Subcutaneous abdominal adipose tissue (tissue), 5 donors: ENCODE results near the gene IMPACT.

Source experiments
- H3K27ac ChIP-seq: one replicate; pipeline ENCODE4 v1.7.0; 2013; ENCODE audit warnings: low read depth, mild to moderate bottlenecking, inconsistent platforms, low read length, moderate library complexity
- H3K27me3 ChIP-seq, 5 donors: one replicate each; pipeline ENCODE4 v1.7.0; 2013; ENCODE audit warnings: low read length in 5 of 5, inconsistent platforms in 1 of 5; ENCODE audit not compliant: control insufficient read depth in 5 of 5, insufficient read depth in 4 of 5
- H3K36me3 ChIP-seq, 5 donors: one replicate each; pipeline ENCODE4 v1.7.0; 2013; ENCODE audit warnings: low read length in 5 of 5; ENCODE audit not compliant: control insufficient read depth in 5 of 5, insufficient read depth in 5 of 5
- H3K4me1 ChIP-seq, 5 donors: one replicate each; pipeline ENCODE4 v1.7.0; 2013; ENCODE audit warnings: low read length in 5 of 5, mild to moderate bottlenecking in 3 of 5, moderate library complexity in 1 of 5; ENCODE audit not compliant: control insufficient read depth in 5 of 5, insufficient read depth in 5 of 5
- H3K4me3 ChIP-seq, 5 donors: one replicate each; pipeline ENCODE4 v1.7.0; 2013; ENCODE audit warnings: low read length in 5 of 5, low read depth in 1 of 5
- H3K9ac ChIP-seq, 5 donors: one replicate each; pipeline ENCODE4 v1.7.0; 2013; ENCODE audit warnings: low read length in 5 of 5, mild to moderate bottlenecking in 4 of 5, moderate library complexity in 3 of 5
- H3K9me3 ChIP-seq, 5 donors: one replicate each; pipeline ENCODE4 v1.7.0; 2013; ENCODE audit warnings: low read length in 5 of 5; ENCODE audit not compliant: control insufficient read depth in 5 of 5
- donor health status: healthy.
- donor health status: healthy.
- donor health status: healthy.
- donor health status: healthy.
- donor health status: healthy.

IMPACT gene

DNA sequence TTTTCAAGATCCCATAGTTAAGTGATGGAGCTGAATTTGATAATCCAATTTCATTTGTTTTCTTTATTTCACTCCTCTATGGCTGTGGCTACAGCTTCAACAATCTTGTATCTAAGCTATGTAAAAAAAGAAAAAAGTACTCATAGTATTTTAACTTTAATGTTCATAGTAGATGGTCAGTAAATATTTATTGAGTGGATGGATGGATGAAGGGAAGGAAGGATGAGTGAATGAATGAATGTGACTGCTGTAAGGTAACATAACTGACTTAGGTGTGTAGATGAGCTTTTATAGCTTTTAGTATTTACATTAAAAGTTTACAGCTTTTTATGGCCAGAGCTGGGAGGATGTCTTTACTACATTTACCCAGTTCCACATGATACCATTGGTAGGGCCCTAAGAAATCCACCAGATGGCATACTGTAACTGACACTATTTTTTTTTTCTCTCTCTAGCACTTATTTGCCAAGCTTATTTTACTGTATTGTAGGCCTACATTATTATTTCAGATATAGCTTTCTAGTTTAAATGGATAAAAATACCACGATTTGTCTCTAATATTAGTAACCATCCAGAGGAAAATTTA is 20.6 kb downstream of the IMPACT start:
- H3K36me3 ChIP-seq = peaks cover 49 to 78% (median 62%) of the 10 kb centered on the region in 5 donors
- H3K4me3 ChIP-seq = no peak overlapping the region
- H3K27me3 ChIP-seq = no peaks in the 10 kb centered on the region
- no peaks in the 10 kb centered on the region for H3K4me1 ChIP-seq
- H3K27ac ChIP-seq = no peak overlapping the region
- H3K9me3 ChIP-seq = no peaks in the 10 kb centered on the region
- H3K9ac ChIP-seq = peak overlapping the region in 1 of 5 donors; percentile 16

DNA sequence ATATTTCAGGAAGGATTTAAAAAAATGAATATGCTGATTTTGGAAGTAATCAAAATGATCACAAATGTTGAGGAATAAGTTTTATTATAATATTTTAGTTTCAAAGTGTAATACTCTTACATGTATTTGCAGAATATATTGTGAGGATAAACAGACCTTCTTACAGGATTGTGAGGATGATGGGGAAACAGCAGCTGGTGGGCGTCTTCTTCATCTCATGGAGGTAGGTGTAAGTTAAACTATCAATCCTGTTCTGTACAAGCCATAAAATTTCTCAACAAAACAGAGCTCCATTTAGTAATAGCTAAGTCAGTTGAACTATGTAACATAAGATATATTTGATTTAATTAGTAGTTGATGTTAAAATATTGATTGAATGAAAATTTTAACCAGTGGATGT is 21.5 kb downstream of the IMPACT start:
- no peak overlapping the region for H3K27ac ChIP-seq
- H3K9me3 ChIP-seq = no peaks in the 10 kb centered on the region
- H3K36me3 ChIP-seq = peaks cover 45 to 75% (median 62%) of the 10 kb centered on the region in 5 donors
- H3K4me3 ChIP-seq = no peak overlapping the region
- no peaks in the 10 kb centered on the region for H3K4me1 ChIP-seq
- no peak overlapping the region for H3K9ac ChIP-seq
- H3K27me3 ChIP-seq = no peaks in the 10 kb centered on the region

- no peak overlapping the region for H3K27ac ChIP-seq
- no peaks in the 10 kb centered on the region for H3K9me3 ChIP-seq
- no peaks in the 10 kb centered on the region for H3K4me1 ChIP-seq
- H3K36me3 ChIP-seq = peaks cover 3 to 11% (median 4%) of the 10 kb centered on the region in 5 donors
- no peak overlapping the region for H3K9ac ChIP-seq
- no peak overlapping the region for H3K4me3 ChIP-seq
- H3K27me3 ChIP-seq = no peaks in the 10 kb centered on the region
Observed at GRCh38 chr18:24456549-24456948, 30.1 kb downstream of the IMPACT start.

GRCh38 chr18:24459772-24460171 is 33.3 kb downstream of the IMPACT start:
- Histone ChIP-seq H3K9ac (no peak overlapping the region), H3K4me1 (no peaks in the 10 kb centered on the region), H3K27ac (no peak overlapping the region), H3K9me3 (no peaks in the 10 kb centered on the region), H3K4me3 (no peak overlapping the region), H3K36me3 (peaks cover 0 to 6% (median under 1%) of the 10 kb centered on the region in 5 donors), H3K27me3 (no peaks in the 10 kb centered on the region)

DNA sequence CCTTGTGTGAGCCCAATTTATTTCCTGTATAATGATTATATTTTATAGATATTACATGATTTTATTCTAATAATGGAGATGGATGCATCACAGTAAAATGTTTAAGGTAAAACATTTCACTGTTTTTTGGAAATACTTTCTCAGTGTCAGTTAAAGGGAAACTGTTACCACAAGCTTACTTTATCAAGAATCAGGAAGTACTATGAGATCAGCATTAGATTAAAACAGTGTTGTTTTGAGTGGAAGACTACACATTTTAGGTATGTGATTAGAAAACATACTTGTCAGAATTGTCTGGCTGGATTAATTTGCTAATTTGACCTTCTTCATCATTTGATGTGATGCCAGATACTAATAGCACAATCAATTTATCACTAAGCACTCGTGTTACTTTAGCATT is 33.9 kb downstream of the IMPACT start, which contains the start of gene HRH4:
Gene HRH4, plus strand, starts transcription at position 250 of the 400 bp plus-strand sequence. Its CDS starts 92 bp downstream, at position 342.
- Histone ChIP-seq H3K36me3 (peaks cover 0 to 4% (median 0%) of the 10 kb centered on the region in 5 donors), H3K27me3 (no peaks in the 10 kb centered on the region), H3K4me3 (no peak within 1 kb of the TSS), H3K9me3 (no peaks in the 10 kb centered on the region), H3K27ac (no peak within 1 kb of the TSS), H3K9ac (no peak within 1 kb of the TSS), H3K4me1 (no peaks in the 10 kb centered on the region)

GRCh38 chr18:24461996-24462395 is 35.5 kb downstream of the IMPACT start:
- Histone ChIP-seq H3K4me1 (no peaks in the 10 kb centered on the region), H3K4me3 (no peak overlapping the region), H3K36me3 (peaks cover 0 to 4% (median 0%) of the 10 kb centered on the region in 5 donors), H3K27ac (no peak overlapping the region), H3K9me3 (no peaks in the 10 kb centered on the region), H3K9ac (no peak overlapping the region), H3K27me3 (no peaks in the 10 kb centered on the region)

DNA sequence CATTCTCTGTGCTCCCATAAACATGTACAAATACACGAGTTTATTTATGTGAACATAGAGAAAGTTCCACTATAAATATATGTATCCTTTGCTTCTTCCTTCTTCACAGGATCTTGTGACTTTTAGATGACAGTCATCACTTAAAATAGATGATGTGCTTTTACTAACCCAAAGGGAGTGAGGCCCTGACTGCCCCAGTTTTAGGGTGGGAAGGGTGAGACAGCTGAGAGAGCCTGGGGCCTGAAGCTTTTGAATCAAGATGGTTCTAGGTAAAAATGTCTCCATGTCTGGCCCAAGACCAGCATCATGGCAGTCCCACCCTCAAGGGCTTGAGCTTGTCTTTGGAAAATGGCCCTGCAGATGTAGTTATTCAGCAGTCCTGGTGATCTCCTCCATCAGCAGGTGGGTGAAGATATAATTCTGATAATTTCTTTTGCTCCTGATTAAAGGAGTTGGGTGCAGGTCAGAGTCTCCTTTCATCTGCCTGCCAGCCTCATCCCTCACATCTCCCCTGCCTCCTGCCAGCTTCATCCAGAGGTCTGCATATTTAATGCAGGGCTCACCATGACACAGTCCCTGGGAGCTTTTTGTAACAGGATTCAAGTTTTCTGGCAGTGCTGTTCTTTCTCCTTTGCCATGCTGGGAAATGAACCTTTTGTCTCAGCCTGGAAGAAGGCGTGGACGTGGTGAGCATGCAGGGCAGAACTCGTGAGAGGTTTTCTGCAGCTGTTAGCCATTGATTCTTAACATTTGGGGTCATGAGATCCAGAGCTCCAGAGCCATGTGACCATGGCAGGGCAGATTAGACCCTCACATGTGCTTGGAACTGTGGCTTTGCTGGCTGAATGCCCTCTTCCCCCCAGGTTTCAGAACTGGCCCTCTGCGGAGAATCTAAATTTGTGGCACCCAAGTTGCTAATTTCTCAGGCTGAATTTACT is 36.6 kb downstream of the IMPACT start:
- no peak overlapping the region for H3K4me3 ChIP-seq
- no peaks in the 10 kb centered on the region for H3K4me1 ChIP-seq
- H3K27ac ChIP-seq = no peak overlapping the region
- H3K9me3 ChIP-seq = no peaks in the 10 kb centered on the region
- H3K36me3 ChIP-seq = peaks cover 0 to 4% (median 0%) of the 10 kb centered on the region in 5 donors
- H3K27me3 ChIP-seq = no peaks in the 10 kb centered on the region
- H3K9ac ChIP-seq = no peak overlapping the region

DNA sequence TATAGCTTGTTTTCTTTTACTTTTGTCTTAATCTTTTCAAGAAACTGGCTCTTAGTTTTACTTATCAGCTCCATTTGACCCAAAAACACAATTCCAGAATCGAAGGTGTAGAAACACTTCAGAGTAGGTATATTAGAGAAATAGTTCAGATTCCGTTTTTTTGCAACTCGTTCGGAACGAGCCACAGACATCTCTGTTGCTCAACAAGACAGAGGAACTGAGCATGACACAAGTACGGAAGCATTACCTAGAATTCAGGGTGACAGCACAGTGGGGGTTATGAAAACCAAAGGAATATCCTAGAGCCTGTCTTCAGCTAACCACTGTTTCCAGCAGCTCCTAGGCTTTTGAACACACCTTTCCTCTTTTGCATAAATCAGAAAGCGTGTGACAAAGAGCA is 39.0 kb downstream of the IMPACT start:
- Histone ChIP-seq H3K4me3 (no peak overlapping the region), H3K27ac (no peak overlapping the region), H3K36me3 (peaks cover 0 to 2% (median 0%) of the 10 kb centered on the region in 5 donors), H3K4me1 (no peaks in the 10 kb centered on the region), H3K27me3 (no peaks in the 10 kb centered on the region), H3K9ac (no peak overlapping the region), H3K9me3 (no peaks in the 10 kb centered on the region)

DNA sequence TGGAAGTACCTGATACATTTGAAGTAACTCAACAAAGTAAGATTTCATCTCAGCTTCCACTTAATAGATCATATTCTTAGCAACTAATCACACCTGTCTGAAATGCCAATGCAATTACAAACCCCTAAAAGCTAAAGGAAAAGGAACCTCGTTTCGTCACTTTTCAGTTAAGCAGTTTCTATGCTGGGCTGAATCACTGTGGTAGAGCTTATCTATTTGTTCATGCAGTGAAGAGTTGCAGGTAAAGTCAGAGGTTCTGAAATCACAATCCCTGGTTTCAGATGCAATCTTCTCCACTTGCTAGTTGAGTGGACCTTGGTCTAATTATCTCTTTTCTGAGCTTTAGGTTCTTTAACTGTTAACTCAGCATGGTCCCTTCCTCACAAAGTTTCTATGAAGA is 40.3 kb downstream of the IMPACT start:
- Histone ChIP-seq H3K36me3 (no peaks in the 10 kb centered on the region), H3K27me3 (no peaks in the 10 kb centered on the region), H3K9me3 (no peaks in the 10 kb centered on the region), H3K4me3 (no peak overlapping the region), H3K4me1 (no peaks in the 10 kb centered on the region), H3K27ac (no peak overlapping the region), H3K9ac (no peak overlapping the region)

GRCh38 chr18:24470022-24470618 is 43.6 kb downstream of the IMPACT start:
- H3K4me3 ChIP-seq = no peak overlapping the region
- no peak overlapping the region for H3K9ac ChIP-seq
- no peak overlapping the region for H3K27ac ChIP-seq
- H3K9me3 ChIP-seq = no peaks in the 10 kb centered on the region
- no peaks in the 10 kb centered on the region for H3K27me3 ChIP-seq
- H3K4me1 ChIP-seq = no peaks in the 10 kb centered on the region
- H3K36me3 ChIP-seq = no peaks in the 10 kb centered on the region
